Measurements from ENCODE around the gene MINK1.
"Not testable (repeated sequence)": the region's sequence is repeated elsewhere in the genome, so short reads cannot be mapped to it uniquely, and the experiment has no call there.

Gene MINK1

GRCh38 chr17:4850246-4850645, 17.1 kb downstream of the MINK1 start:
- no peak for DNase-seq

- DNase-seq = no peak
Observed at GRCh38 chr17:4851084-4851483, 17.9 kb downstream of the MINK1 start.

- DNase-seq = no peak
Observed at GRCh38 chr17:4852567-4853207, 19.5 kb downstream of the MINK1 start.

- DNase-seq = no peak
Observed at GRCh38 chr17:4853208-4853671, 20.1 kb downstream of the MINK1 start.

GRCh38 chr17:4854111-4854681, 21.1 kb downstream of the MINK1 start:
- no peak for DNase-seq

- no peak for DNase-seq
Observed at GRCh38 chr17:4856271-4856936, 23.3 kb downstream of the MINK1 start.

- DNase-seq = no peak
Observed at GRCh38 chr17:4856937-4857314, 23.8 kb downstream of the MINK1 start.

DNA sequence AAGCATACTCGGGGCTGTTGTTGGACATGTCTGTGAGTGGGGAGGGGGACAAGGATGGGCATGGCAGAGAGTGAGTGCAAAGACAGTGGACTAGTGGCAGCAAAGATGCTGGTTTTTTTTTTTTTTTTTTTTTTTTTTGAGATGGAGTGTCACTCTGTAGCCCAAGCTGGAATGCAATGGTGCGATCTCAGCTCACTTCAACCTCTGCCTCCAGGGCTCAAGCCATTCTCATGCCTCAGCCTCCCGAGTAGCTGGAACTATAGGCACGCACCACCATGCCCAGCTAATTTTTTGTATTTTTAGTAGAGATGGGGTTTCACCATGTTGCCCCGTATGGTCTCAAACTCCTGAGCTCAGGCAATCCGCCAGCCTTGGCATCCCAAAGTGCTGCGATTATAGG, 24.2 kb downstream of the MINK1 start:
- not testable (repeated sequence) for DNase-seq

GRCh38 chr17:4858068-4858881, 25.1 kb downstream of the MINK1 start:
- DNase-seq = no peak

DNA sequence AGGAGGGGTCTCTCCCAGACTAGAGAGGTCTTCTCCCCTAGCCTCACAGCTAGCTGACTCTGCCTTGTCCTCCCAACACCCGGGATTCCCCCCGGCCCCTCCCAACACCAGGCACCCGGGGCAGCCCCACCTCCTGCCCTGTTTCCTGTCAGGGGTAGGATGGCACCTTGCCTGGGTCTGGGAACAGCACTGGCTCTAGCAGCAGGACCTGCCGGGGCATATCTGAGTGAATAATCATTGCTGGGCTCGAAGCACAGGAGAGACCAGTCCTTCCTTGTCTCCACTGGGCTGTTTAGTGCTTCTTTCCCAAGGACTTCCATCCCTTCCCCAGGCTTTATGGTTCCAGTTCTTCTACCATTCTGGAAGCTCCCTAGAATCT, 25.7 kb downstream of the MINK1 start:
- DNase-seq = no peak

DNA sequence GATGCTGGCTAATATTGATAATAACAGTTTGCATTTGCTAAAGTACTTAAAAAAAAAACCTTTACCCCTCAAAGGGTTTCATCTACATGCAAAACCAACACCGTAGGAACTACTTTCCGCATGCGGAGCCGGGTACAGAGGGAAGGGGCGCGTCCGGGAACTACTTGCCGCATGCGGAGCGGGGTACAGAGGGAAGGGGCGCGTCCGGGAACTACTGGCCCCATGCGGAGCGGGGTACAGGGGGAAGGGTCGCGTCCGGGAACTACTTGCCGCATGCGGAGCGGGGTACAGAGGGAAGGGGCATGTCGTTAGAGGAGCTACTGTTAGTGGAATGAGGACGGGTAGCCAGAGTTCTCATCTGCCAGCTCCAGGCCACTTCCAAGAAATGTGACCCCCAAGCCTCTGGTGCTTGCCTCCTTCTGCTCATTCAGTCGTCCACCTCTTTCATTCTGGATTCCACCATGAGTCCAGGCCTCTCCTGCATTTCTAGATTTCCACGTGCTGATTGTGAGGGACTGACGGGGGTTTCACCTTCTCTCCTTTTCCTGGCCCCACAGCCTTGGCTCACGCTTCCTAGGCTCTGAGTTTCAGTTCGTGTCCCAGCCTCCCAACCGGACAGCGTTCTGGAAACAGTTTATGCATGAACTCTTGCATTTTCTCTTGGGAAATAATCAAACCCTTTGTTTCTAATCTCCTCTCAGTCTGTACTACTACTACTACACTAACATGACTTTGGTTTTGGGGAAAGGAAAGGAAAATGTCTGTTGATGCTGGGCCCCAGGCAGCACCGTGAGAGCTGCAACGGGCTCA, 26.9 kb downstream of the MINK1 start:
- no peak for DNase-seq

DNA sequence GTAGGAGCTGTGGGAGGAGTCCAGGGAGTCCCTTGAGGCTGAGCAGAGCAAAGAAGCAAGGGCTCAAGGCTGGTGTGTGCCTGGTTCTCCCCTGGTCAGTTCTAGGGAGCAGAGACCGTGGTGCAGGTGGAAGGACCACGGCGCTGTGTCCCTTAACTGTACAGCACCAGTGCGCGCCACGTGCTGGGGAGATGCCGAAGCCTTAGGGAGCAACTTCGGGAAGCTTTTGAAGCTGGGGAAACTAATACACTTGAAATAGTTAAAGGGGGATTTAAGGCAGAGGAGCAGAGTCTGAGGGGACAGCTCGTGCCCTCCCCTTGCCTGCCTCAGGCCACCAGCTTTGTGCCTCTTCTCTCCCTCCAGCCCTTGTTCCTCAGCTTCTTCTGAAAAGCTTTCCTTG, 27.5 kb downstream of the MINK1 start:
- DNase-seq = no peak

DNA sequence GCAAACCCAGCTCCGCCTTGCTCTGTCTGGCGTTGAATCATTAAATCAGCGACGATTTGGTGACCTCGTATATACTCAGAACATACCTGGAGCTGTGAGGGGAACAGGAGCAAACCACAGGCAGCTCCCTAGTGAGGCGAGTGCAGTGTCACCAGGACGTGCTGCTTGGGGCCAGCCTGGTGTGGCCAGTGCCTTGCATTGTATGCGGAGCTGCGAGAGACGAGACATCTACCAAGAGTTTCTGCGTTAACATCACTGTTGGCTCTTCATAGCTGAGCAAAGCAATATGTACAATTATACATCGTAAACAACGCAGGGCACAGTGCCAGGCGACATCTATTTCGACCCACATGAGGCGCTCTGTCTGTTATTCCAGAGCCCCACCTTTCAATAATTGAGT, 27.9 kb downstream of the MINK1 start:
- DNase-seq = no peak

GRCh38 chr17:4862720-4863119, 29.6 kb downstream of the MINK1 start:
- DNase-seq = no peak

GRCh38 chr17:4863321-4863720, 30.2 kb downstream of the MINK1 start:
- no peak for DNase-seq

DNA sequence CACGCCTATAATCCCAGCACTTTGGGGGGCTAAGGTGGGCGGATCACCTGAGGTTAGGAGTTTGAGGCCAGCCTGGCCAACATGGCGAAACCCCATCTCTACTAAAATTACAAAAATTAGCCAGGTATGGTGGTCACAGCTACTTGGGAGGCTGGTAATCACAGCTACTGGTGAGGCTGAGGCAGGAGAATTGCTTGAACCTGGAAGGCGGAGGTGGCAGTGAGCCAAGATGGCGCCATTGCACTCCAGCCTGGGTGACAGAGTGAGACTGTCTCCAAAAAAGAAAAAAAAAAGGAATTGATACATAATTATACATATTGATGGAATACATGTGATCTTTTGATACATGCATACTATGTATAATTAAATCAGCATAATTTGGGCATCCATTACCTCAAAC, 34.4 kb downstream of the MINK1 start:
- not testable (repeated sequence) for DNase-seq

DNA sequence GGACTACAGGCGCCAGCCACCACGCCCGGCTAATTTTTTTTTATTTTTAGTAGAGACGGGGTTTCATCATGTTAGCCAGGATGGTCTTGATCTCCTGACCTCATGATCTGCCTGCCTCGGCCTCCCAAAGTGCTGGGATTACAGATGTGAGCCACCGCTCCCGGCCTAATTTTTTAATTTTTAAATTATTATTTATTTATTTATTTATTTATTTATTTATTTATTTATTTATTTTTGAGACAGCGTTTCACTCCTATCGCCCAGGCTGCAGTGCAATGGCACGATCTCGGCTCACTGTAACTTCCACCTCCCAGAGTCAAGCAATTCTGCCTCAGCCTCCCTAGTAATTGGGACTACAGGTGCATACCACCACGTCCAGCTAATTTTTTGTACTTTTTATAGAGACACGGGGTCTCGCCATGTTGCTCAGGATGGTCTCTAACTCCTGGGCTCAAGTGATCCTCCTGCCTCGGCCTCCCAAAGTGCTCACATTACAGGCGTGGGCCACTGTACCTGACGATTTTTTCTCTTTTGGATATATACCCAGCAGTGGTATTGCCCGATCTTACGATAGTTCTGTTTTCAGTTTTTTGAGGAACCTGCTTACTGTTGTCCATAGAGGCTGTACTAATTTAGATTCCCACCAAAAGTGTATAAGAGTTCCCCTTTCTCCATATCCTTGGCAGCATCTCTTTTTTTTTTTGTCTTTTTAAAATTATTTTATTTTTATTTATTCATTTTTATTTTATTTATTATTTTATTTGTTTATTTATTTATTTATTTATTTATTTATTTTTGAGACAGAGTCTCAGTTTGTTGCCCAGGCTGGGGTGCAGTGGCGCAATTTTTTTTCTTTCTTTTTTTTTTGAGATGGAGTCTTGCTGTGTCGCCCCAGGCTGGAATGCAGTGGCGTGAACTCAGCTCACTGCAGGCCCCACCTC, 36.2 kb downstream of the MINK1 start:
- not testable (repeated sequence) for DNase-seq

- DNase-seq = no peak
Observed at GRCh38 chr17:4870855-4871254, 37.7 kb downstream of the MINK1 start.

GRCh38 chr17:4872786-4873185, 39.6 kb downstream of the MINK1 start:
- DNase-seq = no peak

DNA sequence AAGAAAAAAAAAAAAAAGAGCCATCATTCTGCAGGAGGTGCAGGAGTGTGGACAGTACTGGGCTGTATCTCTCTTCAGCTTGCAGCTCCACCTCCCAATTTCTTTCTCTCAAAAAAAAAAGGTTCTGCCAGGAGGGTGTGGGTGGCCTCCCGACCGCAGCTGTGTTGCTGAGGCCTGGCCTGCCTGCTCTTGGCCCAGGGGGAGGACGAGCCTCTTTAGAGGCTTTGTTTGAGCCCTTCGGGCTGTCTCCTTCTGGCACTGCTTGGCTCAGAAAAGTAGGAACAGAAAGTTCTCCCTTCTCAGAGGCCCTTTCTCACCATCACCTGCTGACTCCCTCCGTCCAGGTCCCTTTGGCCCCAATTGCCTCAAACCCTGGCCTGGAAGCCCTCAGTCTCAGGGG, 43.9 kb downstream of the MINK1 start:
- DNase-seq = no peak

DNA sequence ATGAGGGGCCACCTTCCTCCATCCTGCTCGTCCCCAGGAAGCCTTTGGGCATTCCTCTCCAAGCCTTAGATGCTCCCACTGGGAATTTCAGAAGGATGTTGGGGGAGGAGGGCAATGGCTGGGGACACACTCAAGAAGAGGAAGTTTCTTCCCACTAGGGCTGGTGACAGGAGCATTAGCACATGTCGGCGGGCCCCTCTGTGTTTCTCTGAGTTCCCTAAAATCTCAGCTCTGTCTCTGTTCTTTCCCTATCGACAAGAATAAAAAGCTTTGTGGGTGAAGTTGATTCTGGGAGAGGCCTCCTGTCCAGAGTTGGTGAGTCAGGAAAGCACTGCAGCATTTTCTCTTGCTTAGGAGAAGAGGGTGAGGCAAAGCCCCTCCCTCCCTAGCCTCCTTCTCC, 46.5 kb downstream of the MINK1 start:
- no peak for DNase-seq

DNA sequence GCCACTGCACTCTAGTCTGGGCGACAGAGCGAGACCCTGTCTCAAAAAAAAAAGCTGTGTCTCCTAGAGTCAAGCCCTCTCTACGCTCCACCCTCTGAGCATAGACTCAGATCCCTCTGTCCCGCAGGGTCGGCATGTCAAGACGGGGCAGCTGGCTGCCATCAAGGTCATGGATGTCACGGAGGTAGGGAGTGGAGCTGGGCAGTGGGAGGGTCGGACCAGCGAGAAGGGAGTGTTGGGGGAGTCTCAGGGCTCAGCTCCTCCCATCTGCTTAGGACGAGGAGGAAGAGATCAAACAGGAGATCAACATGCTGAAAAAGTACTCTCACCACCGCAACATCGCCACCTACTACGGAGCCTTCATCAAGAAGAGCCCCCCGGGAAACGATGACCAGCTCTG, 47.7 kb downstream of the MINK1 start:
- no peak for DNase-seq
